ENCODE results near the gene CDH18.

Gene CDH18

DNA sequence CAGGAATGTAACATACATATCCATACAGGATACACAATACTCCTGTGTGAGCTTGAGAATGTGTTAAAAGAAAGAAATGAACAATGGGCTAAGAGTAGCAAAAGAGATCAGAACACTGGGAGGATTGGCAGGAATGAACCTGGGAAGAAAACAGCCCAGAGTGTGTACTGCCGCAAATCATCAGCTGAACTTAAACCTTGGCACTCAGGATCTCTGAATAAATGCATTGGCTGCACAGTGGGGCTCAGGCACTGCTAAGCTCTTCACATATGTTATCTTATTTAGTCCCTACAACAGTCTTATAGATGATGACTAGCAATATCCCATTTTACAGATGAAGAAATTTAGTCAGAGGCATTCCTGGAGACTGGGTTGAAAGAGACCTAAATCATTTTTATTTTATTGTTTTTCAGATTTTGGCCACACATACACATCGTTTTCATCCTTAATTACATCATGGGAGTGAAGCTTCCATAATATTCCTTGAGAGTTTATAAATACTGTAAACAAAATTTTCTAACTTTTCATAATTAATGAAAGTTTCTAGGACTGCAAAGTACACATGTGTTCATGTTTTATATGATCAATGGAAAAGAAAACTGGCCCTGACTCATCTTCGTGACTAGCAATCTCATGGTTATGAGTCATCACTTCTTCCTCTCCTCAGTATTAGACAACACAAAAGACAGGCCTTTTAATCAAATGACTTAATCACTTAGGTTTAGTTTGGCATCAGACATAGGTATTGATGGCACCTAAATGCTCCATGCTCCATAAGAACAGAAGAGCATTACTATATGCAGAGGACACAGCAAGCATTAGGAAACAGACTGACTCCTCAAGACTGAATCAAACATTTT is 59.2 kb downstream of the CDH18 start:
- DNase-seq (ENCODE audit: low read depth in 2 of 2) = no peak

DNA sequence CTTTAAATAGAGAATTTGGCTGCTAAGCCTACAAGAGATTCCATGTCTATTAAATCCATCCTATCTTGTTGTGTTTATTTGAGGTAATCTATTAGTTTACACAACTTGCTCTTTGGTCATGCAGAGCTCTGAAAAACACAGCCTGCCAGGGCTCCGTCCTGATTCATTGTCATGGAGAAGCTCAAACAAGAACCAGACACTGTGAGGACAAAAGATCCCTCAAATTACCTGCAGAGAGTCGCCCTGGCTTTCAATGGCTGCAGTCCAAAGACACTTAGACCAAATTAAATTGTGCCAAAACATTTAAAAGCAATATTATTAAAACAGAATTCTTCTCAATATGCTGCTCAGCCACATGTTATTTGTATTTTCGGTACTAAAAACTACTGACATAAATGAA is 60.1 kb downstream of the CDH18 start:
- no peak for DNase-seq (ENCODE audit: low read depth in 2 of 2)

DNA sequence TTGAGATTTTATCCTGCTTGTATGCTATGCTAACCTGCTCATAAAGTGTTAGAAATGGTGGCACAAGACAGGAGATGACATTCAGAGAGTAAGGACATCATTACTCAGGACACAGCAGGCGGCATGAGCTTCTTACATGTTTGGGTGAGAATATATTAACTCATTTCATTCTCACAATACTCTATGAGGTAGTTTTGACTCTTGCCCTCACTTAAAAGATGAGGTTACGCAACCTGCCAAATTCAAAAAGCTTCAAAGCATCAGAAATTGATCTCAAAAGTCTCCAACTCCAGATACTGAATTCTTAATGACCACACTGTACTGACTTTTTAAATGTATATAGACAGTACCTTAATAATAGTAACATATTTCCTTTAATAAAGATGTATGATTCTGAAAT is 60.8 kb downstream of the CDH18 start:
- no peak for DNase-seq (ENCODE audit: low read depth in 2 of 2)

DNA sequence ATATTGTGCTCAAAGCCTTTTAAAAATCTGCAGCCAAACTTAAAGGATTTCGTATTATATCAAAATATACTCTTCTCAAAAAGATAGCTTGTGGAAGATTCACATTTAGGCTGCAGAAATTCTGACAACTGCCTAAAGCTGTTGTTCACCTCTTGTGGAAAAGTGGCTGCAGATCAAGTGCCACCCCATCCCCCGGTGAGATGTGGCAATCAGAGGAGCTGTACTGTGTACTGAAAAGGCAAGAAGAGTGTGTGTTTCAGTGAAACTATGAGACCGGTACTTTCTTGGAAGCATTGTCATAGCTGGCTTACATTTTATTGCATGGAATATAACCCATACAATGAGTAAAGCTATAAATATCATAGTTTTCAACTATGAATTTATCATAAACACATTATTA is 64.3 kb downstream of the CDH18 start:
- no peak for DNase-seq (ENCODE audit: low read depth in 2 of 2)

DNA sequence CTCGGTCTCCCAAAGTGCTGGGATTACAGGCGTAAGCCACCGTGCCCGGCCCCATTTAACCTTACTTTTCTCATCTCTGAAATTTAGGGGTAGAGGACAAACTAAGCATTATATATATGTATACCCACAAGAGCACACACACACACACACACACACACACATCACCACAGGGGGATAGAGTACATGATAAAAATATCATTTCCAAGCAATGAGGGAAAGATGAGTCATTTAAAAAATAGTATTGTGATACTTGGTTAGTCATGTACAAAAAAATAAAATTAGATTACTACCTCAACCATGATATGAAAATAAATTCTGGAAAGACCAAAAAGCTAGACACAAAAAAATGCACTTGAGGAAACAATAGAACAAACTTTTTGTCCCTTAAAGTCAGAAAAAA is 67.2 kb downstream of the CDH18 start:
- DNase-seq (ENCODE audit: low read depth in 2 of 2) = no peak

DNA sequence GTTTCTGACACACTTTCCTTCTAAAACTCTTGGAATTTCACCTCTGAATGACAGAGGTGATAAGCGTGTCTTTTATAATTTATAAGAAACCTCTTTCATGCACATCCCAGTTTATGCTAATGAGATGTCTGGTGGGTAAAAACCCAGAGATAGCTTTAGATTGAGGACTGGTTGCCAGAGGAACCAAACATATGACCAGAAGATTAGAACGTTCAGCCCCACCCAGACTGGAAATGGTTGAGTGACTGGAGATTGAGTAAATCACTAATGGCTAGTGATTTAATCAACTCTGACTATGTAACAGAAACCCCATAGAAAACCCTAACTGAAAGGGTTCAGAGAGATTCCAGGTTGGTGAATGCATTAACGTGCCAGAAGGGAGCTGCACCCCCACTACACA is 69.2 kb downstream of the CDH18 start:
- no peak for DNase-seq (ENCODE audit: low read depth in 2 of 2)

DNA sequence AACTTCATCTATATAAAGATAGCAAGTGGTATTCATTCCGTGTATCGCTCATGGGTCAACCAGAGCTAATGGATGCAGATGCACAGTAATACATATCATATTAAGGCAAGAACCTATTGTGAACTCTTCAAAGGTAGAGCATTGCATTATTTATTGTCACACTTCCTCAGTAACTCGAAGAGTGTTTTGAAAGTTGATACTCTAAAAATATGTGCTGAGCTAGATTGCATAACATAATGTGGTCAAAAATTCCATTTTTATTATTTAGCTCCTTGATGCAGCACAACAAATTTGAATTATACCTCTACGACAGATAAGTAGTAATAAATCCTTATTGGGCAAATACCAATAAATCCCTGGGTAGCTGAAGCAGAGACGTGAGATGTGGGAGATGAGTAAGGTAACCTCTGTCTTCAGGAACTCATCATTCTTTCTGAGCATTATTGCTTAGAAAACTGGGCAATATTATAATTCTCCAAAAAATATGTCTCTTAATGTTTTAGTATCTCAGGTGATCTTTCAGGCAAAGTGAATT is 70.3 kb downstream of the CDH18 start:
- no peak for DNase-seq (ENCODE audit: low read depth in 2 of 2)

DNA sequence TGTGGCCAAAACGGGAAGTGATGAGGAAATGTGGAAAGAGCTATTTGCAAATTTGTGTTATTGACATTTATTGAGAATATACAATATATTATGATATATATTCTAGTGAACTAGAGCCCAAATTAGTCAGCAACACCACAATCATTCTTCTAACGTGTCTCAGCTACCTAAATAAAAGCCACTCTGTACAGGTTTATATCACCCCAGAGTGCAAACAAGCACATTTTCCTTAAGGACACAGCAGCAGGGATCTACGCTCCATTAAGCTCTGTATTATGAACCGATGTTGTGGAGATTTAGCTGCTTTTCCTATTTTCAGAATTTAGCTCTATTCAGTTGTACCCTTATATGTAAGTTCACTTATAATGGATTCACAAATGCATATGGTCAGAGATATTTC is 77.9 kb downstream of the CDH18 start:
- DNase-seq (ENCODE audit: low read depth in 2 of 2) = no peak

DNA sequence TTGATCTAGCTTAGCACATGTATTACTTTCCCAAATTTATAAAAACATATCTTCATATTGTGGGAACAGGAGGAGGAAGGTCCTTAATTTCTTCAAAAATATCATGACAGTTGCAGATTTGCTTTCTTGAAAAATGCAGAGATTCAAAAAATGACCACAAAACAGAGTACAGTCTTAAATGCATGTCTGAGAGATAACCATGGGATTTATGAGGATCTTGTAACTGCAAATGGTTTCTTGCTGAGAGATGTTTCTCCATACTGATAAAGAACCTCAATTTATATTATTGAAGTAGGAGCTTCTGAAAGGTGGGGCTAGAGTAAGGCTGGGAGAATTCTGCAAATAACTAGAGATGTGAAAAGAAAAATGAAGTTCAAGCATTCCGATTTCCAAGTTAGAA is 83.2 kb downstream of the CDH18 start:
- DNase-seq (ENCODE audit: low read depth in 2 of 2) = no peak

DNA sequence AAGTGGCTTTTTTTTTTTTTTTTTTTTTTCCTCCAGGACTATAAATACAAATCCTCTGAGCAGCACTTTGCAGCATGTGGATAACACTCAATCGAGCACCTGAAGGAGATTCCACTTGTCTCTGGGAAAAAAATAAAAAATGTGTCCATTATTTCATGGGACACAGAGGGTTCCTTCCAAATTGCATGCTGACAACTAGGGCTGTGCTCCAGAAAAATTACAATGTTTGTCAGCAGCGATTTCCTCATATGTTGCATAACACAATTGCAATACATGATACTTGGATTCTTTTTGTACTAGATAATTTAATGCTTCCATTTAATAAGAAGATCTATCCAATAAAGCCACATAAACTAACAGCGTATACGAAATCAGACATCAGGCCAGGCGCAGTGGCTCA is 84.4 kb downstream of the CDH18 start:
- no peak for DNase-seq (ENCODE audit: low read depth in 2 of 2)

DNA sequence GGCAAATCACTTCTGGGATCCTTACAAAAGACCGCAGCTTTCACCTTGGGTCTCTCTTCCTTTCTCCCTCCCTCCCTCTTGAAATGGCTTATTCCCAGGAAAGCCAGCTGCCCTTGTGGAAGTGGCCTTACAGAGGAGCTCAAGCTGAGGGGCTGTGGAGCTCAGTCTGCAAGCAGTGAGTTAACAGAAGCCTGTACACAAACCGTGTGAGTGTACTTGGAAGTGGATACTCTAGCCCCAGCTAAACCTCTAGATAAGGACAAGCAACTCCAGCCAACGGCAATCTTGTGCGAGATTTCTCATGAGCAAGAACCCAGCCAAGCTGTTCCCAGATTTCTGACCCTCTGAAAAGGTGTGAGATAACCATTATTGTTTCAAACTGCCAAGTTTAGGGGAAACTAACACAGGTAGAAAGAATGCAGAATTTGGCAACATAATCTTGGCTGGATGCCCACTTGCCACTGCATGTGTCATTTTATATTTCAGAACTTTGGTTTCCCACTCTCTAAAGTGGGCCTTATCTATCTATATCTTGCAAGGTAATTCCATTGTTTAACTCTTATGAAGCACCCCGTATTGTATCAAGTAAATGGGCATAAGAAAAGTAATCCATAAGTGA is 85.6 kb downstream of the CDH18 start:
- no peak for DNase-seq (ENCODE audit: low read depth in 2 of 2)

DNA sequence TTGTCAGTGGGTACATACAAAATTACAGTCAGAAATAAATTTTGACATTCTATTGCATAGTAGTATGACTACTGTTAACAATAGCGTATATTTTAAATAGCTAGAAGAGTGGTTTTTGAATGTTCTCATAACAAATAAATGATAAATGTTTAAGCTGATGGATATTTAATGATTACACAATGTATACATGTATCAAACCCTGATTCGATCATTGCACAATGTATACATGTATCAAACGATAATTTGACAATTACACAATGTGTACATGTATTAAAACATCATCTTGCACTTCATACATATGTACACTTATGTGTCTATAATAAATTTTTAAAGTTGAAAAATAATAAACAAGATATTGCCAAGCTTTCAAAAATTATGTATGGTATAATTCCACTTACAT is 87.7 kb downstream of the CDH18 start:
- no peak for DNase-seq (ENCODE audit: low read depth in 2 of 2)

DNA sequence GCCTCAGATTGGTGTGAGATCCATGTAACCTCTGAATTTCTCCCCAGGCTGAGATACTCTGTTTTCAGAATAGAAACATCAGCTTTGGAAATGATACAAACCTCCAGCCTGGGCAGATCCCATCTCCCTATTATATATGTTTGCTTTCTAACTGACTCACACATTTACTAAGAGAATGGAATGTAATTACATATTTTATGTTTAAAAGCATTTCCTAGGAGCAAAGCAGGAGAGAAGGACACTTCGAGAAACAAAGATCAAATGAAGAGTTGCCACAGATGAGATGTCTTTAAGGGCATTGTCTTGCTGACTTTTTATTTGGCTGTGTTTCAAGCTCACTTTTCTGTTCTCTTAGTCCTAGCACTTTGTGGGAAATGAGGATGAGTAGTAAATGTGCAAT is 96.3 kb downstream of the CDH18 start:
- no peak for DNase-seq (ENCODE audit: low read depth in 2 of 2)

DNA sequence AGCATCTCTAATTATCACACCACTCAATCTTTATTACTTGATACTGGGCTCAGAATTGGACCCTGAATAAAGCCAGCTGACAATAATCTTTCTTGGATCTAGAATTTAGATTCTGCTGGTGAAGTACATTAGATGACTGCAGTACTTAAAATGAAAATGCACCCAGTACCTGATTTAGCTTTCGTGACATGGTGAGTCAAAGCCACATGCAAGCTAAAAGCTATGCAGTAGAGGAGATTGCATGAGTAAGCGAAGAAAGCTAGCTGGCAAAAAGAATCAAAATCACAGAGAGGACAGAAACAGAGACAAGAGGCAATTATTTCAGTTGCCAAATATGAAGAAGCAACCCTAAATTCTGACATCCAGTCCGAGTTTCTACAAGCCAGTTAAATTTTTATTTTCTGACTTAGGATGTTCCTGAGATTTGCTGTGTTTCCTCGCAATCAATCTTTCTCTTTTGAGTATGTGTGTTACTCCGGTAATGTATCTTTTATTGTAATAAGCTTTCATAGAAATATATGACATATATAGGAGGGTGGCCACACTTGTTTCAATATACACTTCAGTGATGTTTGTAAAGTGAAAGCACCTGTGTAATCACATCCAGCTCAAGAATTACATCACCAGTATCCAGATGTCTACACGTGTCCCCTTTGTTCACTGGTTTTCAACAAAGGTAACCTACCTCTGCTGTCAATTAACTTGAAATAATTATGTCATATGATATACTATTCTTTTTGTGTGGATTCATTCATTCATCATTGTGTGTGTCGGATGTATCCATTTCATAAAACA is 101.7 kb downstream of the CDH18 start:
- no peak for DNase-seq (ENCODE audit: low read depth in 2 of 2)

DNA sequence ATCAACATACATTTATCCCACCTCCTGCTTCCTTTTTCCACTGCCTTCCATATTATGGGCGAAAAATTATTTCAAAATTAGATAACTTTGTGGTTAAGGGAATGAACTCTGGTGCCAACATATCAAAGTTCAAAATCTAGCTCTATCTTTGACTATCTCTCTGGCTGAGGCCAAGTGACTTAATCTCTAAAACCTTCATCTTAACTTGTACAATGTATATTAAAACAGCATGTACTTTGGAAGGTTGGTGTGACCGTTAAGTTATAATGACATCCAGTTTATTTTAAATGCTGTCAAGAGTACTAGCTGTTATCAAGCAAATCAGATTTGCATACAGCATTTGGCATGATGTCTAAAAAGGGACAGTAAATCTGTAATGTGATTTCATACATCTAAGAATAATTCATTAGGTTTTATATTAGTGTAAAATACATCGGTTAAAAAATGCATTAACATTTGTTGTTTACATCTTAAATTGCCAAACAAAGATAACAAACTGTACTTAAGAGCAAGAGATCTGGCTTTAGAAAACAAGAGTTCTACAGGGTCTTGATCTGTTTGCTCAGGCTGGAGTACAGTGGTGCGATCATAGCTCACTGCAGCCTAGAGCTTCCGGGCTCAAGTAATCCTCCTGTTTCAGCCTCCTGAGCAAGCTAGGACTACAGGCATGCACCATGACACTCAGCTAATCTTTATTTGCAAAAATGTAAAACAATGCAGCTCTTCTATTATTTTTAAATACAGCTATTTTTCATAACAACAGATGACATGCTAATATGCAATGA is 102.8 kb downstream of the CDH18 start:
- no peak for DNase-seq (ENCODE audit: low read depth in 2 of 2)

DNA sequence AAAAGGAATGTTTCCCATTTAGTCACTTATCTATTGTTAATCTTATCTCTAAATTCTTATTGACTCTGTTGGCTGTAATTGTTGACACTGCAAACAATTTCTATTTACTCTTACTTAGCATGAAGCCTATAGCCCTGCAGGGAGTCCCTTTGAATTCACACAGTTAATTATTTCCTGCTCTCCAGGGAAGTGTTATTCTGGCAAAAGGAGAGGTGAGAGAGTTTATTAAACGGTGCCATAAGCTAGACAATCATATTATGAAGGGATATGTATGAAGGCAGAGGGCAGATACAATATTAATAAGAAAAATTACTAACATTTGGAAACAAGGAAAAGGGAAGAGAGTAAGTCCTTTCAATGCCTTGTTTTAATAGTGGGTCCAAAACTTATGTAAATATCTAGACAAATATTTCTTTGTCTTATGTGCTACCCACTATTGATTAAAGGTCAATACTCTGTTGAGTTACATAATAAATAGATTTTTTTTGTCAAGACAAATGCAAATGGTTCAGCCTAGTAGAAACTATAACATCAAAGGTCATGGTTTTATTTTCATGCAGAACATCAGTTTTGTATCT is 107.1 kb downstream of the CDH18 start:
- DNase-seq (ENCODE audit: low read depth in 2 of 2) = no peak

DNA sequence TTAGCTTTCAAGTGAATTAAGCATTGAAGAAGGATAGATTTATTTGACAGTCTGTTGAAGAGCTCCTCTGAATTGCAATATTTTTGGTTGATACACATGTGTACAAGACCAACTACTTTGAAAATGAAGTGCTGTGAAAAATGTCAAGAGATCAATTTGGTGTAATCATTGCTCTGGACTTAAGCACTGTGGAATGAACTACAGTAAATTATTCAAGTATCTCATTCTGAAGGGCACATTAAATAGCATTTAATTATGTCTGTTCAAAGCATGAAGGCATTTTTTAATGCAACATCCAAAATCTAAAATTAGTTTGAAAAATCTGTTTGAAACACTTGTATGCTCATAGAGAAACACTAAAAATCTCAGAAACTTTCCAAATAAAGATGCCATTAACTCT is 107.5 kb downstream of the CDH18 start:
- DNase-seq (ENCODE audit: low read depth in 2 of 2) = no peak

DNA sequence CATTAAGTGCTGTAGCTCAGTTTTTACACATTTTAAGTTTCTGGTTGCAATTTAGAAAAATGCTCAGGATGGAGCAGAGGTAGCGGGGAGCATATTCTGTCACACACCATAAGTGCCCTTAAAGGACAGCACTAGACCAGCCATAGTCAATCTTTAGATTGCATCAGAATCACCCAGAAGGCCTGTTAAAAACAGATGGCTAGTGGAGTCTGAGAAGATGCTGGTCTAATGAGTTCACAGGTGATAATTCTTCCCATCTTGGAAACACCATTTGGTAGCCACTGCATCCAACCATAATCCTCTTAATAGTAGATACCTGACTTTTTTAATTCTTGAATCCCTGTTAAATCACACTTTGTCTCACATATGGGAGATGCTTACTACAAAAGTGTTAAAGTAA is 113.2 kb downstream of the CDH18 start:
- no peak for DNase-seq (ENCODE audit: low read depth in 2 of 2)

DNA sequence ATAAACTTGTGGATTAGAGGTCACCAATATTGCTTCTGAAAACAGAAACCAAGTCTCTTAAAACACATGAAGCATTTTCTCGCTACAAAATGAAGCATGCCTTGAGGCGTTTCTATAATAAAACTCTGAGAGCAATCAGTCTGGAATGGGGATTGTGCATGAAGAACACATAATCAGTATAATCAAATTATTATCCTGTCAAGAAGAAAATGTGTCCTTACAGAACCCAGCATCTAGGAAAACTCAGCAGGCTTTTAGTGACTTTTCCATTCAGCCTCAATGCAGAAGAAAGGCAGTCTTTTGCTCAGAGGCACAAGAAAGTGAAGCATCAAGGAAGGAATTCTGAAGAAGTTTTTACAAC is 121.9 kb downstream of the CDH18 start:
- DNase-seq (ENCODE audit: low read depth in 2 of 2) = no peak

DNA sequence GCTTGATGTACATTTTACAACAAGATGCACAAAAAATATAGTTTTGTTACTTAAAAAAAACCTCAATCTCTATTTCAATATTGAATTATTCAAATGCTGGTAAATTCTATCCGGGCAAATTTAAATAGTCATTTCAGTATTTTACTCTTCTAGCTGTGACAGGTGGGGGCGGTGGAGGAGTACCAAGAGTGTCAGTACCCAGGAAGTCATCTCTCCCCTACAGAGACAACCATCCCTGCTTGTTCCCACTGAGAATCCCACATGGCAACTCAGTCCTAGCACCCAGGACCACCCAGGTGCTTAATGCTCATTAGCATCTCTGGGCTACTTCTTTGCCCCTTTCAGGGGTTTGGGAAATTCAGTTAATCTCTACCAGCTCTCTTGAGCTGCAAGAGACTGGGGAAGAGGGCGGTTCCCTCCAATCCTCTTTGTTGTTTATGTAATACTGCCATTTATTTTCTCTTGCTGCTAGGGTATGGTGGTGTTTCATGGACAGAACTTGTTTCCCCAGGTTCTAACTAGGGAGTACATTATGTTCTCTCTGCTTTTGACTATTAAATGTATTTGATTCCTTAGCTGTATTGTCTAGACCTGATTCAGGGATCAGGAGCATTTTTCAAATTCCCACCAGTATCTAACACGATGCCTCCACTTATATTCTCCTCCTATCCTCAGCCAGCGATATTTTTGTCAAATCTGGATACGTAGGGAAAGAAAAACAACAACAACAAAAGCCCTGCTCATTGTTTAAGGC is 122.5 kb downstream of the CDH18 start:
- DNase-seq (ENCODE audit: low read depth in 2 of 2) = no peak

DNA sequence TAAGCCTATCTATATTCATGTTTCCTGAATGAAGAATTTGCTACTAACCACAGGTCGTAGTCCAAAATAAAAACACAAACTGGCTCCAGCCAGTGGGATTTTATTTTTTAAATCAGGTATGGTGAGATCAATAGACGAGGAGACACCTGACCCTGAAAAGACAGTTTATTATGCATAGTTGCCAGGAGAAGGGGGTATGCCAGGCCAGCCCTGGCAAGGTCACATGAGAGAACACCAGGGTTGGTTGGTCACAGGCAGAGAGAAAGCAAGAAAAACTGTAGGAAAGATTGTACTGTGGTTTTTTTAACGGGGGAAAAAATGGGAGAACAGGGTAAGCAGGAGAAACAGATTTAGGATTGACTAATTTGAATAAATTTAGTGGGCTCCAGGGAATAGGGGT is 125.3 kb downstream of the CDH18 start:
- DNase-seq (ENCODE audit: low read depth in 2 of 2) = no peak
